IPS DF 6.9 (cell line): ENCODE data around the gene PGLYRP3.
"Not testable (repeated sequence)": the region's sequence is repeated elsewhere in the genome, so short reads cannot be mapped to it uniquely, and the experiment has no call there.

Experiments used
- DNase-seq: peaks from one replicate; pipeline ENCODE4 v3.0.0-alpha.2; 2013; ENCODE audit warnings: low read depth, low spot score
- H3K27ac ChIP-seq: one replicate; pipeline ENCODE4 v1.5.1; 2013; ENCODE audit warnings: low read length, control low read depth
- H3K27me3 ChIP-seq: 2 replicates; pipeline ENCODE4 v1.6.1; 2013; ENCODE audit warnings: mild to moderate bottlenecking, low read length; ENCODE audit not compliant: control insufficient read depth, insufficient read depth
- H3K36me3 ChIP-seq: 2 replicates; pipeline ENCODE4 v1.6.1; 2013; ENCODE audit warnings: low read length; ENCODE audit not compliant: control insufficient read depth, insufficient read depth
- H3K4me1 ChIP-seq: 2 replicates; pipeline ENCODE4 v1.6.1; 2013; ENCODE audit warnings: low read length; ENCODE audit not compliant: control insufficient read depth, insufficient read depth
- H3K4me3 ChIP-seq: 2 replicates; pipeline ENCODE4 v1.5.1; 2013; ENCODE audit warnings: mild to moderate bottlenecking, low read length
- H3K9me3 ChIP-seq: 2 replicates; pipeline ENCODE4 v1.6.1; 2013; ENCODE audit warnings: low read length, inconsistent platforms; ENCODE audit not compliant: control insufficient read depth, insufficient read depth
- WGBS: extraction: QIAGEN DNeasy Blood & Tissue Kit; methylation state at CpG from one replicate; pipeline ENCODE4 v1.1.7; 2013; ENCODE audit warnings: mixed read lengths, missing lambda C conversion rate; ENCODE audit not compliant: insufficient read length, insufficient coverage; 5-methylcytosine and 5-hydroxymethylcytosine counted together

Gene PGLYRP3

GRCh38 chr1:153337980-153338853, 25.5 kb upstream of the PGLYRP3 start:
- H3K9me3 ChIP-seq: no peaks in the 10 kb centered on the region
- WGBS: no CpG with 5 or more reads among the region's 8 CpGs
- H3K36me3 ChIP-seq: no peaks in the 10 kb centered on the region
- no peak overlapping the region for H3K27ac ChIP-seq
- no peaks in the 10 kb centered on the region for H3K4me1 ChIP-seq
- no peak overlapping the region for H3K4me3 ChIP-seq
- H3K27me3 ChIP-seq: no peaks in the 10 kb centered on the region
- DNase-seq: no peak

DNA sequence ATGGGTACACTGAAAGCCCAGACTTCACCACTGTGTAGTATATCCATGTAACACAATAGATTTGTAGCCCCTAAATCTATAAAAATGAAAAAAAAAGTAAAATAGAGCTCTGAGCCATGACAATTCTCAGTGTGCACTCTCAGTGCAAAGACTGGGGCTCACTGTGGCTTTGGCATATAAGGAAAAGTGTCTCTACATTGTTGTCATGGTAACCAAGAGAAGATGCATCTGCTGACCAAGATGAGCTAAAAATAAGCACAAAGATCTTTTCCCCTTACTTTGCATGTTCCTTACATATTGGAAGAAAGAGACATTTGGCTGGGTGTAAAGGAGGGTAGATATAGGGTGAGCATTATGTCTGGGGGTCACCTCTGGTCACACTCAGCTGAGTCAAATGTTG, 23.9 kb upstream of the PGLYRP3 start:
- H3K27me3 ChIP-seq: no peaks in the 10 kb centered on the region
- no peak overlapping the region for H3K4me3 ChIP-seq
- H3K27ac ChIP-seq: no peak overlapping the region
- H3K36me3 ChIP-seq: no peaks in the 10 kb centered on the region
- DNase-seq: no peak
- H3K4me1 ChIP-seq: no peaks in the 10 kb centered on the region
- H3K9me3 ChIP-seq: no peaks in the 10 kb centered on the region

DNA sequence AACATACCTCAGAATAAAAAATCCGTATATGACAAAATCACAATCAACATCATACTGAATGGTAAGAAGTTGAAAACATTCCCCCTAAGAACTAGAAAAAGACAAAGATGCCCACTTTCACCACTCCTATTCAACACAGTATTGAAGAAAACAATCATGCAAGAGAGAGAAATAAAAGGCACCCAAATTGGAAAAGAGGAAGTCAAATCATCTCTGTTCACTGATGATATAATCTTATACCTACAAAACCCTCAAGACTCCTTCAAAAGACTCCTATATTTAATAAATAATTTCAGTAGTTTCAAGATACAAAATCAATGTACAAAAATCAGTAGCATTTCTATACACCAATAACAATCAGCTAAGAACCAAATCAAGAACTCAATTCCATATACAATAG, 21.1 kb upstream of the PGLYRP3 start:
- no peaks in the 10 kb centered on the region for H3K36me3 ChIP-seq
- H3K9me3 ChIP-seq: no peaks in the 10 kb centered on the region
- no peaks in the 10 kb centered on the region for H3K4me1 ChIP-seq
- no peak overlapping the region for H3K4me3 ChIP-seq
- H3K27ac ChIP-seq: no peak overlapping the region
- no peaks in the 10 kb centered on the region for H3K27me3 ChIP-seq
- no peak for DNase-seq
- no CpG with 5 or more reads among the region's 1 CpG for WGBS

DNA sequence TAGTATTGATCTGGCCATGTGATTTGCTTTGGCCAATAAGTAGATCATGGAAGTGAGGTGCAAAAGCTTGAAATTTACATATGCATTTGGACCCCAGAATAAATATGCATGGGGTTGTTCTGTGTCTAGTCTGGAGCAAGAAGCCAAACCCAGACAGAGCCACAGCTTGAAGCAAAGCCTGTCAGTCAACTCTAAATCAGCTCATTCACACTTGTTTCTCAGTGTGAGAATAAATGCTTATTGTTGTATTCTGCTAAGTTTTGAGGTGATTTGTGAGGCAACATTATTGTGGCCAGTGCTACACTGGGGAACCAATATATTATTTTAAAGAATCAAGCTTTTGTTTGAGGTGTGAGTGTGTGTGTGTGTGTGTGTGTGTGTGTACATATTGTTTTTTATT, 12.2 kb upstream of the PGLYRP3 start:
- Histone ChIP-seq H3K27ac (no peak overlapping the region), H3K36me3 (no peaks in the 10 kb centered on the region), H3K27me3 (no peaks in the 10 kb centered on the region), H3K4me3 (no peak overlapping the region), H3K4me1 (no peaks in the 10 kb centered on the region), H3K9me3 (no peaks in the 10 kb centered on the region)
- no peak for DNase-seq

GRCh38 chr1:153322568-153322967, 9.8 kb upstream of the PGLYRP3 start:
- no peak for DNase-seq
- H3K4me1 ChIP-seq: no peaks in the 10 kb centered on the region
- H3K27ac ChIP-seq: no peak overlapping the region
- H3K36me3 ChIP-seq: no peaks in the 10 kb centered on the region
- H3K4me3 ChIP-seq: no peak overlapping the region
- no peaks in the 10 kb centered on the region for H3K9me3 ChIP-seq
- no peaks in the 10 kb centered on the region for H3K27me3 ChIP-seq
- WGBS: no CpG with 5 or more reads among the region's 1 CpG

- not testable (repeated sequence) for H3K27ac ChIP-seq, H3K9me3 ChIP-seq, H3K27me3 ChIP-seq, H3K4me1 ChIP-seq, H3K36me3 ChIP-seq, H3K4me3 ChIP-seq, DNase-seq
- WGBS: no CpG with 5 or more reads among the region's 7 CpGs
These were observed 5.4 kb upstream of the PGLYRP3 start for GRCh38 chr1:153318145-153318544.

GRCh38 chr1:153316013-153316412, 3.3 kb upstream of the PGLYRP3 start:
- H3K4me1 ChIP-seq, H3K27me3 ChIP-seq, H3K36me3 ChIP-seq, DNase-seq, H3K9me3 ChIP-seq, H3K4me3 ChIP-seq, H3K27ac ChIP-seq: not testable (repeated sequence)

GRCh38 chr1:153314388-153314787, 1.6 kb upstream of the PGLYRP3 start:
- not testable (repeated sequence) for H3K9me3 ChIP-seq, H3K4me1 ChIP-seq

DNA sequence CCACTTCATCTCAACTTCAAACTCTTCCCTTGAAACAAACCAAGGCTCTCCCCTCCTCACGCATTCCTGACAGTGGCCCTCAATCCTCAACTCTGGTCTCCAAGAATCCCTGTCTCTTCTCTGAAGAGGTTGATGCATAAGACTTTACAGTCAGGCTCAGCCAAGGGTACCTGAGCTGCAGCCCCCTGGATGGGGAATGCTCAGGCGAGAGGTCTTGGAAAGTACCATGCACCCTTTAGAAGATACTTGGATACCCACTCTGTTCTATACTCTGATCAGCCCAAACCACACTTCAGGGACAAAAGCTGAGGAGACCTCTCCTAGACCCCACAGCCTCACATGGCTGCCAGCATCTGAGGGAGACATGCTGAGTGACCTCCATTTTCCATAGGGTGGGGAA, 536 bp upstream of the PGLYRP3 start:
- Histone ChIP-seq H3K27me3 (no peaks in the 10 kb centered on the region), H3K4me3 (no peak overlapping the region), H3K9me3 (no peaks in the 10 kb centered on the region), H3K4me1 (no peaks in the 10 kb centered on the region), H3K27ac (no peak overlapping the region), H3K36me3 (no peaks in the 10 kb centered on the region)
- no peak for DNase-seq
- WGBS: no CpG with 5 or more reads among the region's 2 CpGs

More at GRCh38 chr1:153314388-153314787, 1.6 kb upstream of the PGLYRP3 start:
- not testable (repeated sequence) for H3K36me3 ChIP-seq, H3K27me3 ChIP-seq, H3K27ac ChIP-seq, DNase-seq, H3K4me3 ChIP-seq

DNA sequence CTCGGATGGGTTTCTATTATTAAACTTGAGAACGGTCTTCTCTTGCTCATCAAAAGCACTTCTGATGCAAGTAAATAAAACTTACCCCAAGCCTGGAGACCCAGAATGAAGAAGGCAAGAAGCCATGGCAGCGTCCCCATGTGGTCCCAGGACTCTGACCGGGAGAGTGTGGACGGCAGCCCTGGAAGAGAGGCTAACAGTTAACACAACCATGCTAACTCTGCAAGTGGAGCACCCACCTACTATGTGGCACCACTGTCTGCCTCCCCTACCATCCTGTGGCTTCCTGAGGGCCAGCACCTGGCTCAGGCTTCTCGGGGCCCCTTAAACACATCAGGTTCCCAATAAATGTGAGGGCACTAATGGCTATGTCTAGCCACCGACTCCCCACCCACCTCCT, 2.2 kb downstream of the PGLYRP3 start:
- WGBS: no CpG with 5 or more reads among the region's 7 CpGs
- Histone ChIP-seq H3K27ac (no peak overlapping the region), H3K27me3 (no peaks in the 10 kb centered on the region), H3K4me1 (peaks cover 1% of the 10 kb centered on the region; the same call in 1 of the 2 replicates), H3K36me3 (no peaks in the 10 kb centered on the region), H3K9me3 (no peaks in the 10 kb centered on the region), H3K4me3 (no peak overlapping the region)
- DNase-seq: no peak

DNA sequence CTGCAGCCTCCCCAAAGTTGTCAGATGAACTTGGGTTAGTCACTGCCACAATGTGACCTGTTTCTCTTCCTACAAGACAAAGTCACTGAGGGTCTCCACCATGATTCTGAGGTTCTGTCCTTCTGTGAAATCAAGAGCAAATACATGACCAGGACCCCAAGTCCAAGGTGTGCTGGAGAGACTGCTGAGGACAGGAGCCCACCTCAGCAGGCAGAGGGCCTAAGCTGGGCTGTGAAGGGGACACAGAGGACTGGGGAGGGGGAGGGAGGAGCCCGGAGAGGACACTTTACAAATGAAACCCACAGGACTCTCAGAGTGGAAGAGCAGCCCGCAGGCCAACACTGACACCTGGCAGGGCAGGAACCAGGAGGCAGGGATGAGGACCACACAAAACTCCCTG, 3.3 kb downstream of the PGLYRP3 start:
- no peaks in the 10 kb centered on the region for H3K9me3 ChIP-seq
- peaks cover 1% of the 10 kb centered on the region; the same call in 1 of the 2 replicates for H3K4me1 ChIP-seq
- H3K27me3 ChIP-seq: no peaks in the 10 kb centered on the region
- no peak overlapping the region for H3K27ac ChIP-seq
- H3K36me3 ChIP-seq: no peaks in the 10 kb centered on the region
- no peak overlapping the region for H3K4me3 ChIP-seq
- no CpG with 5 or more reads among the region's 2 CpGs for WGBS
- no peak for DNase-seq
